Endodermal cell (in vitro differentiated cells): Measurements from ENCODE around the gene FAF1. TPM values are rescaled to one million over a fixed set of nuclear protein-coding genes. Genes with fewer than 3 reads are reported as not detected.

Source experiments
- DNase-seq: peaks from one replicate; pipeline ENCODE4 v3.0.0-alpha.2; 2017
- H3K27ac ChIP-seq: 2 replicates; pipeline ENCODE4 v1.5.1; 2013; ENCODE audit warnings: mild to moderate bottlenecking, low read depth, low read length, moderate library complexity
- H3K27me3 ChIP-seq: 2 replicates; pipeline ENCODE4 v1.6.1; 2013; ENCODE audit warnings: mild to moderate bottlenecking, low read length, moderate library complexity; ENCODE audit not compliant: insufficient read depth, control insufficient read depth, poor library complexity, severe bottlenecking
- H3K36me3 ChIP-seq: 2 replicates; pipeline ENCODE4 v1.7.0; 2013; ENCODE audit warnings: mild to moderate bottlenecking, low read length, moderate library complexity; ENCODE audit not compliant: control insufficient read depth, insufficient read depth
- H3K4me1 ChIP-seq: one replicate; pipeline ENCODE4 v1.7.0; 2013; ENCODE audit warnings: low read length; ENCODE audit not compliant: control insufficient read depth, insufficient read depth
- H3K4me3 ChIP-seq: 2 replicates; pipeline ENCODE4 v1.5.1; 2013; ENCODE audit warnings: mild to moderate bottlenecking, low read length, moderate library complexity
- H3K9ac ChIP-seq: 2 replicates; pipeline ENCODE4 v1.6.1; 2013; ENCODE audit warnings: mild to moderate bottlenecking, low read length, moderate library complexity; ENCODE audit not compliant: poor library complexity, severe bottlenecking; ENCODE audit errors: extremely low read depth
- H3K9me3 ChIP-seq: 2 replicates; pipeline ENCODE4 v1.6.1; 2013; ENCODE audit warnings: mild to moderate bottlenecking, low read length, moderate library complexity; ENCODE audit not compliant: control insufficient read depth
- H3K27ac Mint-ChIP-seq: 2 replicates; pipeline ENCODE4 v1.8.0; 2020; ENCODE audit warnings: mixed read lengths
- H3K27me3 Mint-ChIP-seq: 2 replicates; pipeline ENCODE4 v1.8.0; 2021; ENCODE audit warnings: mild to moderate bottlenecking, mixed read lengths; ENCODE audit not compliant: insufficient read depth
- H3K36me3 Mint-ChIP-seq: 2 replicates; pipeline ENCODE4 v1.8.0; 2020; ENCODE audit warnings: low read depth, mixed read lengths
- H3K4me1 Mint-ChIP-seq: 2 replicates; pipeline ENCODE4 v1.8.0; 2020; ENCODE audit warnings: mixed read lengths
- H3K4me3 Mint-ChIP-seq: 2 replicates; pipeline ENCODE4 v1.8.0; 2020; ENCODE audit warnings: mild to moderate bottlenecking, moderate library complexity, mixed read lengths
- H3K9me3 Mint-ChIP-seq: 2 replicates; pipeline ENCODE4 v1.8.0; 2020; ENCODE audit warnings: mild to moderate bottlenecking, mixed read lengths
- WGBS, 2 experiments: methylation state at CpG; one replicate each; pipeline versions ENCODE4 v1.1.5 to v1.1.7; 2013; ENCODE audit warnings: missing lambda C conversion rate in 2 of 2, mixed read lengths in 1 of 2; ENCODE audit not compliant: insufficient coverage in 1 of 2, insufficient read length in 1 of 2; 5-methylcytosine and 5-hydroxymethylcytosine counted together
- total RNA-seq, 2 donors: library from RNA; stranded (reverse); fragmentation: NEBNext Ultra II Directional in 1 of 2; extraction: Animal tissue kit (Norgen Biotek cat#: 25700) in 1 of 2; gene quantifications; 2 replicates in 1 of 2; 3 replicates in 1 of 2; pipeline ENCODE4 v1.2.1, GENCODE V29; 2021
- TF ChIP-seq, protein P1 (sequence below): fragments of 200-600 bp; sonication (generic); conservative IDR thresholded peaks from 2 replicates; pipeline ENCODE4 v1.5.0; 2021; ENCODE audit warnings: antibody characterized with exemption, mild to moderate bottlenecking

The FAF1 gene
- total RNA-seq, 2 donors from 2014 or later: 76.4 to 94.4 TPM

DNA sequence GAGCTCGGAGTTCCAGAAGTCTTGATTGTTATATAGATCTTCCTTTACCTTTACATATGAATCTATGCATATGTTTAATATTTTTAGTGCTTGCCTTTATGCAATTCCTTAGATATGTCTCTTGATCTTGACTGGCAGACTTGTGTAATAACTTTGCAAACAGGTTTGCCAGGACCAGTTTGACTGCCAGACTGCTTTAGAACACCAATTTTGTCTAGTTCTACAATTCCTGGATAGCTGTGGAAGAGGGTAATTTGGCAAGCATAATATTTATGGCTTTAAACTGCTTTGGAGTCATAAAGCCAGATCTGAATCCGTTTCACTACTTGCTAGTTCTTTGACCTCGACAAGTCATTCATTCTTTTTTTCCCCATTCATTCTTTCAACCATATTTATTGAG is 250.0 kb downstream of the FAF1 start:
- no peaks in the 10 kb centered on the region for H3K9me3 Mint-ChIP-seq
- H3K9ac ChIP-seq: no peak overlapping the region
- H3K4me1 Mint-ChIP-seq: peaks cover 12% of the 10 kb centered on the region
- H3K4me3 ChIP-seq: no peak overlapping the region
- H3K27me3 ChIP-seq: no peaks in the 10 kb centered on the region
- H3K4me3 Mint-ChIP-seq: no peak overlapping the region
- no peaks in the 10 kb centered on the region for H3K9me3 ChIP-seq
- H3K36me3 Mint-ChIP-seq: no peaks in the 10 kb centered on the region
- 90 to 96% methylated on average over 2 of the region's 3 CpGs for WGBS, 2 experiments
- TF ChIP-seq, protein P1, sequence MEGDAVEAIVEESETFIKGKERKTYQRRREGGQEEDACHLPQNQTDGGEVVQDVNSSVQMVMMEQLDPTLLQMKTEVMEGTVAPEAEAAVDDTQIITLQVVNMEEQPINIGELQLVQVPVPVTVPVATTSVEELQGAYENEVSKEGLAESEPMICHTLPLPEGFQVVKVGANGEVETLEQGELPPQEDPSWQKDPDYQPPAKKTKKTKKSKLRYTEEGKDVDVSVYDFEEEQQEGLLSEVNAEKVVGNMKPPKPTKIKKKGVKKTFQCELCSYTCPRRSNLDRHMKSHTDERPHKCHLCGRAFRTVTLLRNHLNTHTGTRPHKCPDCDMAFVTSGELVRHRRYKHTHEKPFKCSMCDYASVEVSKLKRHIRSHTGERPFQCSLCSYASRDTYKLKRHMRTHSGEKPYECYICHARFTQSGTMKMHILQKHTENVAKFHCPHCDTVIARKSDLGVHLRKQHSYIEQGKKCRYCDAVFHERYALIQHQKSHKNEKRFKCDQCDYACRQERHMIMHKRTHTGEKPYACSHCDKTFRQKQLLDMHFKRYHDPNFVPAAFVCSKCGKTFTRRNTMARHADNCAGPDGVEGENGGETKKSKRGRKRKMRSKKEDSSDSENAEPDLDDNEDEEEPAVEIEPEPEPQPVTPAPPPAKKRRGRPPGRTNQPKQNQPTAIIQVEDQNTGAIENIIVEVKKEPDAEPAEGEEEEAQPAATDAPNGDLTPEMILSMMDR: no peak
- DNase-seq: no peak
- H3K27ac Mint-ChIP-seq: no peak overlapping the region
- H3K27ac ChIP-seq: no peak overlapping the region
- no peaks in the 10 kb centered on the region for H3K36me3 ChIP-seq
- H3K4me1 ChIP-seq: no peaks in the 10 kb centered on the region
- no peaks in the 10 kb centered on the region for H3K27me3 Mint-ChIP-seq

DNA sequence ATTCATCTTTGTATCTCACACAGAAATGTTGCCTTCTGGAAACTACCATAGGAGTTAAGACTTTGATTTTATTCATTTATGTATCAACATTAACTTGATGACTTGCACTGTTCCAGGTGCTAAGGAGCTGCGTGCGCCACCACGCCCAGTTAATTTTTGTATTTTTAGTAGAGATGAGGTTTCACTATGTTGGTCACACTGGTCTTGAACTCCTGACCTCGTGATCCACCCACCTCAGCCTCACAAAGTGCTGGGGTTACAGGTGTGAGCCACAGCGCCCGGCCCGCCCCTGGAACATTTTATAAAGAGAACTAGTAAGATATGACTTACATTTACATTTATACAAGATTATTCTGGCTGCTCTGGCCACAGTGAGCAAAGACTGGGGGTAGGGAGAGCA is 252.2 kb downstream of the FAF1 start:
- TF ChIP-seq, protein P1: no peak
- WGBS, 2 experiments: 95% methylated on average over 4 of the region's 7 CpGs; no CpG with 5 or more reads in 1 of the 2 experiments
- Mint-ChIP-seq H3K9me3 (no peaks in the 10 kb centered on the region), H3K27me3 (no peaks in the 10 kb centered on the region), H3K4me1 (peaks cover 19% of the 10 kb centered on the region), H3K4me3 (no peak overlapping the region), H3K27ac (no peak overlapping the region), H3K36me3 (no peaks in the 10 kb centered on the region)
- no peak for DNase-seq
- Histone ChIP-seq H3K4me3 (no peak overlapping the region), H3K27me3 (no peaks in the 10 kb centered on the region), H3K36me3 (no peaks in the 10 kb centered on the region), H3K4me1 (no peaks in the 10 kb centered on the region), H3K27ac (no peak overlapping the region), H3K9me3 (no peaks in the 10 kb centered on the region), H3K9ac (no peak overlapping the region)

DNA sequence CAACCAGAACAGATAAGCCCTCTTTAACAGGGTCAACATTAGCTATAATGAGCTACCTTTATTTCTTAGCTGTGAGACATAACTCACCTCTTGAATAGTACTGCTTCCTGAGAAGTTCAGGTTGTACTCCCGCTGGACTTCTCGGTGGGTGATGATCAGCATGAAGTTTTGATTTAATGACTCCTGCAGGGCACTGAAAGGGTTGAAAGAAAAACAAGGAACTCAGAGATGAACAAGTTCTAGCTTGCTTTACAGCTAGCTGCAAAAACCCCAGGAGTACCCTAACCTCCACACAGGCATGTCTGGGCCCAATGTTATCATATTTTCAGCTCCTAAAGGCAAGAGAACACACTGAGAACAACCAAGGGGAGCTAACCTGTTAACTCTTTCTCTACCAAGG is 254.4 kb downstream of the FAF1 start:
- WGBS, 2 experiments: 48 to 63% methylated on average over 2 of the region's 2 CpGs
- TF ChIP-seq, protein P1: no peak

More for the DNA sequence above, 254.4 kb downstream of the FAF1 start:
- H3K4me1 ChIP-seq: no peaks in the 10 kb centered on the region
- no peak overlapping the region for H3K4me3 ChIP-seq
- DNase-seq: no peak
- Mint-ChIP-seq H3K36me3 (no peaks in the 10 kb centered on the region), H3K27ac (no peak overlapping the region), H3K9me3 (no peaks in the 10 kb centered on the region), H3K27me3 (peaks cover 9% of the 10 kb centered on the region), H3K4me3 (no peak overlapping the region), H3K4me1 (peaks cover 31% of the 10 kb centered on the region)
- H3K36me3 ChIP-seq: no peaks in the 10 kb centered on the region
- no peaks in the 10 kb centered on the region for H3K9me3 ChIP-seq
- no peak overlapping the region for H3K27ac ChIP-seq
- no peak overlapping the region for H3K9ac ChIP-seq
- H3K27me3 ChIP-seq: no peaks in the 10 kb centered on the region
